ENCODE results near the gene RNASE13.

DNA sequence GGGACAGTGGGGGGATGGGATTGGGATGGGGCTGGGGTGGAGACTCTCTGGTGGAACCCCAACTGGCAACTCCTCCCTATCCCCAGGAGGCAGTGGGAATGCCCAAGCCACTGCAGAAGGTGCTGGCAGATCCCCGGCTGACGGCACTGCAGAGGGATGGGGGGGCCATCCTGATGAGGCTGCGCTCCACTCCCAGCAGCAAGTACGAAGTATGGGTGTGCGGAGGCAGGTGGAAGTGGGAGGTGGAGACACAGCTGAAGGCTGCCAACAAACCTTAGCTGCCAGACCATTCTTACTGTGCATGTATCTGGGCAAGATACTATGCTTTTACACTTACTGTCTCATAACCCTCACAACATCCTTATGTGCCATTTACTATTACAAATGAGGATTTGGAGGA lies 43.7 kb upstream of the RNASE13 start:
- TF ChIP-seq, protein P1, sequence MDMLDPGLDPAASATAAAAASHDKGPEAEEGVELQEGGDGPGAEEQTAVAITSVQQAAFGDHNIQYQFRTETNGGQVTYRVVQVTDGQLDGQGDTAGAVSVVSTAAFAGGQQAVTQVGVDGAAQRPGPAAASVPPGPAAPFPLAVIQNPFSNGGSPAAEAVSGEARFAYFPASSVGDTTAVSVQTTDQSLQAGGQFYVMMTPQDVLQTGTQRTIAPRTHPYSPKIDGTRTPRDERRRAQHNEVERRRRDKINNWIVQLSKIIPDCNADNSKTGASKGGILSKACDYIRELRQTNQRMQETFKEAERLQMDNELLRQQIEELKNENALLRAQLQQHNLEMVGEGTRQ (IDR thresholded peaks at IDR 0.05; ENCODE audit: low read depth, low read length), result no peak
- TF ChIP-seq, protein P2, sequence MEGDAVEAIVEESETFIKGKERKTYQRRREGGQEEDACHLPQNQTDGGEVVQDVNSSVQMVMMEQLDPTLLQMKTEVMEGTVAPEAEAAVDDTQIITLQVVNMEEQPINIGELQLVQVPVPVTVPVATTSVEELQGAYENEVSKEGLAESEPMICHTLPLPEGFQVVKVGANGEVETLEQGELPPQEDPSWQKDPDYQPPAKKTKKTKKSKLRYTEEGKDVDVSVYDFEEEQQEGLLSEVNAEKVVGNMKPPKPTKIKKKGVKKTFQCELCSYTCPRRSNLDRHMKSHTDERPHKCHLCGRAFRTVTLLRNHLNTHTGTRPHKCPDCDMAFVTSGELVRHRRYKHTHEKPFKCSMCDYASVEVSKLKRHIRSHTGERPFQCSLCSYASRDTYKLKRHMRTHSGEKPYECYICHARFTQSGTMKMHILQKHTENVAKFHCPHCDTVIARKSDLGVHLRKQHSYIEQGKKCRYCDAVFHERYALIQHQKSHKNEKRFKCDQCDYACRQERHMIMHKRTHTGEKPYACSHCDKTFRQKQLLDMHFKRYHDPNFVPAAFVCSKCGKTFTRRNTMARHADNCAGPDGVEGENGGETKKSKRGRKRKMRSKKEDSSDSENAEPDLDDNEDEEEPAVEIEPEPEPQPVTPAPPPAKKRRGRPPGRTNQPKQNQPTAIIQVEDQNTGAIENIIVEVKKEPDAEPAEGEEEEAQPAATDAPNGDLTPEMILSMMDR (conservative IDR thresholded peaks at IDR 0.05; ENCODE audit: low read depth, low read length), result no peak
- TF ChIP-seq MAFK (IDR thresholded peaks at IDR 0.05; ENCODE audit: low read depth, low read length) (no peak), POLR2A (IDR thresholded peaks at IDR 0.05; ENCODE audit: low read depth, low read length) (no peak), SMC3 (IDR thresholded peaks at IDR 0.05; ENCODE audit: low read depth, low read length) (no peak), MXI1 (IDR thresholded peaks at IDR 0.05; ENCODE audit: borderline replicate concordance, low read depth, low read length) (no peak), CHD1 (IDR thresholded peaks at IDR 0.05; ENCODE audit: low read depth, low read length) (no peak), RCOR1 (IDR thresholded peaks at IDR 0.05; ENCODE audit: insufficient replicate concordance, low read length) (no peak), RAD21 (IDR thresholded peaks at IDR 0.05; ENCODE audit: low read length) (no peak)
- TF ChIP-seq, protein P3, sequence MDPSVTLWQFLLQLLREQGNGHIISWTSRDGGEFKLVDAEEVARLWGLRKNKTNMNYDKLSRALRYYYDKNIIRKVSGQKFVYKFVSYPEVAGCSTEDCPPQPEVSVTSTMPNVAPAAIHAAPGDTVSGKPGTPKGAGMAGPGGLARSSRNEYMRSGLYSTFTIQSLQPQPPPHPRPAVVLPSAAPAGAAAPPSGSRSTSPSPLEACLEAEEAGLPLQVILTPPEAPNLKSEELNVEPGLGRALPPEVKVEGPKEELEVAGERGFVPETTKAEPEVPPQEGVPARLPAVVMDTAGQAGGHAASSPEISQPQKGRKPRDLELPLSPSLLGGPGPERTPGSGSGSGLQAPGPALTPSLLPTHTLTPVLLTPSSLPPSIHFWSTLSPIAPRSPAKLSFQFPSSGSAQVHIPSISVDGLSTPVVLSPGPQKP (IDR thresholded peaks at IDR 0.05; ENCODE audit: borderline replicate concordance, low read depth, low read length), result no peak

All from IMR-90 (cell line).